Retina (tissue), 1 donor: ENCODE measurements around the gene EMC10.
"Not testable (repeated sequence)": the region's sequence is repeated elsewhere in the genome, so short reads cannot be mapped to it uniquely, and the experiment has no call there.

Experiments
- DNase-seq: peaks from one replicate; pipeline ENCODE4 v3.0.0-alpha.2; 2016

EMC10 gene

GRCh38 chr19:50453243-50453642 is 23.1 kb upstream of the EMC10 start:
- DNase-seq = no peak

DNA sequence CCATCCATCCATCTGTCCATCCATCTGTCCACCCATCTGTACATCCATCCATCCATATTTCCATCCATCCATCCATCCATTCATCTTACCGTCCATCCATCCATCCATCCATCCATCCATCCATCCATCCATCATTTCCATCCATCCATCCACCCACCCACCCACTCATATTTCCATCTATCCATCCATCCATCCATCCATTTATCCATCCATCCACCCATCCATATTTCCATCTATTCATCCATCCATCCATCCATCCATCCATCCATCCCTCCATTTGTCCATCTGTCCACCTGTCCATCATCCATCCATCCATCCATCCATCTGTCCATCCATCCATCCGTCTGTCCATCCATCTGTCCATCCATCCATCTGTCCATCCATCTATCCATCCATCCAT is 20.3 kb upstream of the EMC10 start:
- no peak for DNase-seq

DNA sequence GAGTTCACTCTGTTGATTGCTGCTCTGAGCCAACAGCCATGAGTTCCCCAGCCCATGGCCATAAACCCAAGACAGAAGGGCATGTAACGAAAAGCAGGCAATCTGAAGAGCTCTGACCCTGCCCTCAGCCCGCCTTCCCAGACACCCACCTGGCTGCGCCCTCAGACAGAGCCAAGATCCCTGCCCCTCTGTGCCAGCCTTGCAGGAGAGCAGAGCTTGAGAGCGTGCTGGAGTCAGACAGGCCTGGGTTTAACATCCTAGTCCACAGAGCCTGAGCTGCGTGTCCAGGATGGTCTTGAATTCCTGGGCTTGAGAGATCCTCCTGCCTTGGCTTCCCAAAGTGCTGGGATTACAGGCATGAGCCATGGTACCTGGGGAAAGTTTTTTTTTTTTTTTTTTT is 19.0 kb upstream of the EMC10 start:
- no peak for DNase-seq

DNA sequence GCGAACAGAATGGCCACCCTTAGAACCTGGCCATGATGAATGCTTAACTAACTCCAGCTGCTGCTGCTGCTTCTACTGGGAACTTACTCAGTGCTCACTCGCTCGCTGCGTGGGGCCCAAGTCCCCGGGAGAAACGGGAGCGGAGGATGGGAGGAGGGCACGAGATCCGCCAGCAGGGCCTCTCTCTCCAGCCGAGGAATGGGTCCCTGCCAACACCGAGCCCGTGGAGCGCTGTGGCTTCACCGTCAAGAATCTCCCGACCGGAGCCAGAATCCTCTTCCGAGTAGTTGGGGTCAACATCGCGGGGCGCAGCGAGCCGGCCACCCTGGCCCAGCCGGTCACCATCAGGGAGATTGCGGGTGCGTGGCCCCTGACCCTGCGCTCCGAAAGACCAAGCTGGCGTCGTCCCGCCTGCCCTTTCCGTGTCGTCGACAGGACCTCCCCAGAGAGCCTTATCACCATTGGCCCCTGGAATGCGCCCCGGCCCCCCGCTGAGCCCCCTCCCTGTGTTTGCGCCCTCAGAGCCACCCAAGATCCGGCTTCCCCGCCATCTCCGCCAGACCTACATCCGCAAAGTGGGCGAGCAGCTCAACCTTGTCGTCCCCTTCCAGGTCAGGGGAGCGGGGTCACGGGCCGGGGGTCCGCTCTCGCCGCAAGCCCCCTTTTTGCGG is 17.8 kb upstream of the EMC10 start:
- DNase-seq = peak; percentile 40

- no peak for DNase-seq
These were observed 17.2 kb upstream of the EMC10 start for GRCh38 chr19:50459067-50459456.

- DNase-seq = no peak
These were observed 16.7 kb upstream of the EMC10 start for GRCh38 chr19:50459638-50460037.

DNA sequence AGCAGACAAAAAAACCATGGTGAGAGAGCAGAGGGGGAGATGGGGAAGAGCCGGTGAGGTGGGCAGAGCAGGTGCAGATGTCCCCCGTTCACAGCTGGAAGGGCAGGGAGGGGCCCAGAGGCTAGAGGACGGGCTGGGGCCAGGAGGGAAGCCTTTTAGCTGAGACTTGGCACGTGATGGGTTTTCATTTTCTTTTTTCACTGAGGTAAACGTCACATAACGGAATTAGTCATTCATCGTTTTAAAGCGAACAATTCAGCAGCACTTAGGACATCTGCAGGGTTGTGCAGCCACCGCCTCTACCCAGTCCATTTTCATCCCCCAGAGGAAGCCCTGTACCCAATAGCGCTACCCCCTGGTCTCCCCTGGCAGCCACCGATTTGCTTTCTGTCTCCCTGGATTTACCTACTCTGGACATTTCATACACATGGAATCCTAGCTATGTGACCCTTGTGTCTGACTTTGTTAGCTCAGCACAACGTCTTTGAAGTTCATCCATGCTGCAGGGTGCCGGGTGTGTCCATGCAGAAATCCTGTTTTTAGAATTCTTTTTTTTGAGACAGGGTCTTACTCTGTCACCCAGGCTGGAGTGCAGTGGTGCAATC is 16.0 kb upstream of the EMC10 start:
- peak; percentile 49 for DNase-seq

GRCh38 chr19:50461066-50461875 is 15.0 kb upstream of the EMC10 start:
- peak; percentile 85 for DNase-seq

DNA sequence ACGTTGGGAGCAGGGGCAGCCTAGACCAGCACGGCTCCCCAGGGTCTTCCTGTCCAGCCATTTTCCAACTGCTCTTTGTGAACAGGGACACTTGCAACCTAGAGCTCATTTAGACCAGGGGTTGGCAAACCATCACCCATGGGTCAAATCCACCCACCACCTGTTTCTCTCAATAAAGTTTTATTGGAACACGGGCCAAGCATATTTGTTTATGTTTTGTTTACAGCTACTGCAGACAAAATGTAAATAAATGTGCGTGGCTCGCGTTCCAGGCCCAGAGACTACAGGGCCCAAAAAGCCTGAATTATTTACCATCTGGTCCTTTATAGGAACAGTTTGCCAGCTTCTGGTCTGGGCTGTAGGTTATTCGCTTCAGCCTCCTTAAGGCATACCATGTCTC is 13.3 kb upstream of the EMC10 start:
- no peak for DNase-seq

DNA sequence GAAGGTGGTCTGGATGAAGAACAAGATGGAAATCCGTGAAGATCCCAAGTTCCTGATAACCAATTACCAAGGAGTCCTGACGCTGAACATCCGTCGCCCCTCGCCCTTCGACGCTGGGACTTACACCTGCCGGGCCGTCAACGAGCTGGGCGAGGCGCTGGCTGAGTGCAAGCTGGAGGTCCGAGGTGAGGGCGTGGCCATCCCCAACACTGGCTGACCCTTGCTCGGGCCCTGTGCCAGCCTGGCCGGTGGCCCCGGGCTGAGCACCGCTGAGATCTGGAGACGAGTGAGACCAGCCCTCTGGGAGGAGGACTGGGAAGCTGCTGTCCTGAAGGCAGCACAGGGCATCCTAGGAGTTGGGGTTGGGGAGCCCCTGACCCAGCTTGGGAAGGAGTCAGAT is 12.0 kb upstream of the EMC10 start:
- no peak for DNase-seq

DNA sequence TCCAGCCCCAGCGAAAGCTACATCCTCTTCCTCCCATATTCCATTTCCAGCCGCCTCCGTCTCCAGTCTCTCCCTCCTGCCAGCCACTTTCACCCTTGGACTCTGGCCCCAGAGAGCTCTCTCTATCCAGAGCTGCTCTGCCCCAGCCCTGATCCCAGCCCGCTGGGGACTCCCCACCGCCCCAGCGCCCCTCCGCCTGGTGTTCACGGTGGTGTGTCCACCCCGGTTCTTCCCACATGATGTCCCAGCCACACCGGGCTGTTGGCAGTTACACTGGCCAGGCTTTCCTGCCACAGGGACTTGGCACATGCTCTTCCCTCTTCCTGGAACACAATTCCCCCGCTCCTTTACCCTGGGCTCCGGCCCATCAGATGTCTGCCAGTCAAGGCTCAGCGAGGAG is 11.3 kb upstream of the EMC10 start:
- DNase-seq = no peak

GRCh38 chr19:50465986-50466705 is 10.2 kb upstream of the EMC10 start:
- DNase-seq = peak; percentile 80

DNA sequence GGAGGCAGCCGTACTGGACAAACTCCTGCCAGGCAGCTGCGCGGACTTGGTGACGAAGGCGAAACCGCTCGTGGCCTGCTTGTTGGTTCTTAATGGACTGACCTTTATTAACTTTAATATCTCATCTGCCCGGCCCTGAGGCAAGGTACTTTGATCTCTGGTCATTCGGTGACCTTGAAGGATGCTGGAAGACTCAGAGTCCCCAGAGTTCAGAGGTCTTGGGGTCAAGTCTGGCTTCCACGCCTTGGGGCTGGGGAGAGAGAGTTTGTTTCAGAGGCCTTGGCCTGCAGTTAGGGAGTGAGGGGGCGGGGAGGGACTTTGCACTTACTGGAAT is 9.6 kb upstream of the EMC10 start:
- DNase-seq = no peak

GRCh38 chr19:50467566-50467965 is 8.7 kb upstream of the EMC10 start:
- DNase-seq = no peak

DNA sequence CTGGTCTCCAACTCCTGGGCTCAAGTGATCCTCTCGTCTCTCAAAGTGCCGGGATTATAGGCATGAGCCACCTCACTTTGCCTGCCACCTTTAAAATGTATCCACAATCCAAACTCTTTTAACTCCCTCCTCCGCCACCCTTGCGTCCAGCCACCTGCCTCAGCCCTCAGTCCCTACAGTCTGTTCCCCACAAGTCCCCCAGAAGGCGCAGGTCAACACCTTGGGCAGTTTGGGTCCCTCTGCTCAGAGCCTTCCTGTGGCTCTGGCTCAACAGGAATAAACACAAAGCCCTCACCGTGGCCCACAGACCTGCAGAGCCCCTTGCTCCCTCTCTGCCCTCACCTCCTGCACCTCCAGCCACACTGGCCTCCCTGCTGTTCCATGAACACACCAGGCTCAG is 7.5 kb upstream of the EMC10 start:
- DNase-seq = no peak

- DNase-seq = not testable (repeated sequence)
These were observed 3.0 kb upstream of the EMC10 start for GRCh38 chr19:50473336-50473735.

- no peak for DNase-seq
These were observed 1.2 kb upstream of the EMC10 start for GRCh38 chr19:50475101-50475568.

DNA sequence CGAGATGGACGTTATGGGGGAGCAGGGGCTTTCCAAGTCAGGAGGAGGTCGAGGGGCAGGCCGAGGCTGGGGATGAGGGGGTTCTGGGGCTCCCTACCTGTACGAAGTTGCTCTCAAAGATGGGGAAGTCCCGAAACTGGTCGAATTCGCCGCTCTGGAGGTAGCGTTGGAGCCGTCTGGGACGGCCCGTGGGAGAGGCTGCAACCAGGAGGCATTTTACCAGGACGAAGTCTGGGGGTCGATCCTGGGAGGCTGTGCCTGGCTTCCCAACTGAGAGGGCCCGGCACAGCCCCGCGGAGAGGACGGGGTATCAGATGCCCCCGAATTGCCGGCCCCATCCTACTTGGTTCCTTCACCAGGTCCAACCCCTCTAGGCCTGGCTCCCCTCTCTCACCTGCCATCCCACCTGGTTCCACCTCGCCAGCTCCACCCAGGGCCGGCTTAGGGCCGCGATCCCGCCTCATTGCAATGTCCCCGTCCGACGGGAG is 527 bp upstream of the EMC10 start:
- no peak for DNase-seq

- no peak for DNase-seq
These were observed 566 bp downstream of the EMC10 start for GRCh38 chr19:50476907-50477238.

- no peak for DNase-seq
These were observed 1.6 kb downstream of the EMC10 start for GRCh38 chr19:50477751-50478515.

- no peak for DNase-seq
These were observed 2.8 kb downstream of the EMC10 start for GRCh38 chr19:50478901-50479715.

DNA sequence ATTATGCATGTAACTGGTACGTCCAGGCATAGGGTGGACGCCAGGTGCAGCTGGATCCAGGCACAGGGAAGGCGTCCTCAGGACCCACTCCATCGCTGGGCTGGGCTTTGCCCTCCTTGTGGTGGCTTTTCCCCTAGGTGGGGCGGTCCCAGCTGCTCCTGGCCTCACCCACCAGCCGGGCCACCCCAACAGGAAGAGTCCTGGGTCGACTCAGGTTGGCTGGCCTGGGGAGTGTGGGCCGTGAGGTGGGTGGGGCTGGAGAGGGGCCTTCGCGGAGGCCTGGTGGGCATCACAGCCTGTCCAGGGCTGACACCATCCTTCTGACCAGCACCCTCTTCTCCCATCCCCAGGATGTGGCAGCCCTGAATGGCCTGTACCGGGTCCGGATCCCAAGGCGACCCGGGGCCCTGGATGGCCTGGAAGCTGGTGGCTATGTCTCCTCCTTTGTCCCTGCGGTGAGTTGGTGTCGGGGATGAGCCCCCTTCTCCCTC is 3.5 kb downstream of the EMC10 start:
- no peak for DNase-seq
